Activated T-helper 2 cell treated with anti-CD3 and anti-CD28 coated beads, Interferon-gamma antibody, Interleukin-2, Interleukin-4, amounts not matched to agents 10 μg/mL and 5 μg/mL and 100 μg/mL, durations not matched to agents 14 hours and 24 hours and 36 hours (primary cell): Measurements from ENCODE around the gene PDE6G. TPM values are rescaled to one million over a fixed set of nuclear protein-coding genes. Genes with fewer than 3 reads are reported as not detected.

Source experiments
- DNase-seq: peaks from one replicate; pipeline ENCODE4 v3.0.0; 2021; ENCODE audit warnings: low spot score
- H3K27ac Mint-ChIP-seq: one replicate; pipeline ENCODE4 v1.8.0; 2021; ENCODE audit warnings: mixed read lengths
- H3K27me3 Mint-ChIP-seq: one replicate; pipeline ENCODE4 v1.8.0; 2021; ENCODE audit warnings: low read depth, mixed read lengths
- H3K36me3 Mint-ChIP-seq: one replicate; pipeline ENCODE4 v1.8.0; 2021; ENCODE audit warnings: low read depth, mixed read lengths
- H3K4me1 Mint-ChIP-seq: one replicate; pipeline ENCODE4 v1.8.0; 2021; ENCODE audit warnings: low read depth, mixed read lengths
- H3K4me3 Mint-ChIP-seq: one replicate; pipeline ENCODE4 v1.8.0; 2021; ENCODE audit warnings: low read depth, mild to moderate bottlenecking, moderate library complexity, mixed read lengths
- H3K9me3 Mint-ChIP-seq: one replicate; pipeline ENCODE4 v1.8.0; 2021; ENCODE audit warnings: mixed read lengths
- intact Hi-C: fragments of 100-400 bp; cut with micrococcal nuclease; formaldehyde crosslinking; loops from one replicate; pipeline ENCODE4 v1.15.1; 2023
- total RNA-seq: library from RNA; stranded (reverse); gene quantifications from 2 replicates; pipeline ENCODE4 v1.2.3, GENCODE V29; 2022

PDE6G gene
- total RNA-seq, 1 donor from 2014 or later, result 15.4 TPM

- intact Hi-C loops, result loop anchor here (2.0 to 5.0 kb wide), 2 partner anchors 29 to 37 kb away; partner anchors contain the start of genes MRPL12, NPLOC4 and TSPAN10
- Mint-ChIP-seq H3K27me3 (no peaks in the 10 kb centered on the region), H3K9me3 (no peaks in the 10 kb centered on the region), H3K4me1 (peaks cover 29% of the 10 kb centered on the region), H3K27ac (peak overlapping the region; percentile 95), H3K4me3 (peak overlapping the region; percentile 94), H3K36me3 (peaks cover 49% of the 10 kb centered on the region)
- DNase-seq, result peak; percentile 33
Measured at GRCh38 chr17:81665205-81666091, 9.1 kb upstream of the PDE6G start.

DNA sequence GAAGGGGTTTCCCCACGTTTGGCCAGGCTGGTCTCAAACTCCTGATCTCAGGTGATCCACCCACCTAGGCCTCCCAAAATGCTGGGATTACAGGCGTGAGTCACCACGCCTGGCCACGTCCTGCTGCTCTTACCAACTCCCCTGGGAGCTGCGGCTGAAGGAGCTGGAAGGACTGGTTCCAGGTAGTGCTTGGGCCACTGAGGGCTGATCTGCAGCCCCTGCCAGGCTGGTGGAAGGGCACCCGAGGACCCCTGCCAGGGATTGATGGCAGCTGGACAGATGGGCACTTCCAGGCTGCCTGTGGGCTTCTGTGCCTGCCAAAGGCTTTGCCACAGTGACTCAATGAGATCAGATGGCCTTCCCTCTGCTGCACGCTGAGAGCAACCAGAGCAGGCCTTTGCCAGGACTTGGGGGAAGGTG lies 7.7 kb upstream of the PDE6G start:
- H3K27ac Mint-ChIP-seq, result peak overlapping the region; percentile 49
- peaks cover 38% of the 10 kb centered on the region for H3K36me3 Mint-ChIP-seq
- no peaks in the 10 kb centered on the region for H3K27me3 Mint-ChIP-seq
- DNase-seq, result no peak
- intact Hi-C loops, result no loop called here
- peaks cover 29% of the 10 kb centered on the region for H3K4me1 Mint-ChIP-seq
- no peaks in the 10 kb centered on the region for H3K9me3 Mint-ChIP-seq
- peak overlapping the region; percentile 47 for H3K4me3 Mint-ChIP-seq

DNA sequence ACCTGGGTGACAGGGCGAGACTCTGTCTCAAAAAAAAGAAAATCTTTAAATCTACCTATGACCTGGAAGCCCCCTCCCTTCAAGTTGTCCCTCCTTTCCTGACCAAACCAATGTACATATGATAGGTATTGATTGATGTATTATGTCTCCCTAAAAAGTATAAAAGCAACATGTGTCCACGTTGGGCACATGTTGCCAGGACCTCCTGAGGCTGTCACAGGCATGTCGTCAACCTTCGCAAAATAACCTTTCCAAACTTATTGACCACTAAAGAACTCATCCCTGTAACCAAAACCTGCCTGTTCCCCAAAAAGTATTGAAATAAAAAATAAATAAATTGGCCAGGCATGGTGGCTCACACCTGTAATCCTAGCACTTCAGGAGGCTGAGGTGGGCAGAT lies 5.7 kb upstream of the PDE6G start:
- Mint-ChIP-seq H3K4me3 (no peak overlapping the region), H3K27ac (no peak overlapping the region)
- intact Hi-C loops, result no loop called here

GRCh38 chr17:81660441-81660840 lies 4.1 kb upstream of the PDE6G start:
- Mint-ChIP-seq H3K36me3 (peaks cover 14% of the 10 kb centered on the region), H3K27me3 (no peaks in the 10 kb centered on the region), H3K27ac (no peak overlapping the region), H3K4me1 (peaks cover 20% of the 10 kb centered on the region), H3K4me3 (no peak overlapping the region), H3K9me3 (no peaks in the 10 kb centered on the region)
- DNase-seq, result no peak
- intact Hi-C loops, result no loop called here

More for the DNA sequence above, 5.7 kb upstream of the PDE6G start:
- no peaks in the 10 kb centered on the region for H3K27me3 Mint-ChIP-seq
- H3K4me1 Mint-ChIP-seq, result peaks cover 22% of the 10 kb centered on the region
- no peak for DNase-seq
- H3K9me3 Mint-ChIP-seq, result no peaks in the 10 kb centered on the region
- peaks cover 26% of the 10 kb centered on the region for H3K36me3 Mint-ChIP-seq

GRCh38 chr17:81659038-81659437 lies 2.7 kb upstream of the PDE6G start:
- no peak overlapping the region for H3K4me3 Mint-ChIP-seq
- no peaks in the 10 kb centered on the region for H3K9me3 Mint-ChIP-seq
- H3K4me1 Mint-ChIP-seq, result peaks cover 13% of the 10 kb centered on the region
- H3K27ac Mint-ChIP-seq, result no peak overlapping the region
- no peaks in the 10 kb centered on the region for H3K27me3 Mint-ChIP-seq
- peaks cover 4% of the 10 kb centered on the region for H3K36me3 Mint-ChIP-seq
- intact Hi-C loops, result no loop called here
- DNase-seq, result no peak

GRCh38 chr17:81656835-81657234 lies 493 bp upstream of the PDE6G start:
- Mint-ChIP-seq H3K27ac (no peak overlapping the region), H3K4me1 (peaks cover 13% of the 10 kb centered on the region), H3K4me3 (no peak overlapping the region), H3K36me3 (no peaks in the 10 kb centered on the region), H3K9me3 (no peaks in the 10 kb centered on the region), H3K27me3 (no peaks in the 10 kb centered on the region)
- no peak for DNase-seq
- intact Hi-C loops, result no loop called here

GRCh38 chr17:81655378-81656117 lies 794 bp downstream of the PDE6G start:
- Mint-ChIP-seq H3K27me3 (no peaks in the 10 kb centered on the region), H3K4me1 (peaks cover 13% of the 10 kb centered on the region), H3K27ac (no peak overlapping the region), H3K36me3 (no peaks in the 10 kb centered on the region), H3K9me3 (no peaks in the 10 kb centered on the region), H3K4me3 (no peak overlapping the region)
- intact Hi-C loops, result no loop called here
- DNase-seq, result no peak

DNA sequence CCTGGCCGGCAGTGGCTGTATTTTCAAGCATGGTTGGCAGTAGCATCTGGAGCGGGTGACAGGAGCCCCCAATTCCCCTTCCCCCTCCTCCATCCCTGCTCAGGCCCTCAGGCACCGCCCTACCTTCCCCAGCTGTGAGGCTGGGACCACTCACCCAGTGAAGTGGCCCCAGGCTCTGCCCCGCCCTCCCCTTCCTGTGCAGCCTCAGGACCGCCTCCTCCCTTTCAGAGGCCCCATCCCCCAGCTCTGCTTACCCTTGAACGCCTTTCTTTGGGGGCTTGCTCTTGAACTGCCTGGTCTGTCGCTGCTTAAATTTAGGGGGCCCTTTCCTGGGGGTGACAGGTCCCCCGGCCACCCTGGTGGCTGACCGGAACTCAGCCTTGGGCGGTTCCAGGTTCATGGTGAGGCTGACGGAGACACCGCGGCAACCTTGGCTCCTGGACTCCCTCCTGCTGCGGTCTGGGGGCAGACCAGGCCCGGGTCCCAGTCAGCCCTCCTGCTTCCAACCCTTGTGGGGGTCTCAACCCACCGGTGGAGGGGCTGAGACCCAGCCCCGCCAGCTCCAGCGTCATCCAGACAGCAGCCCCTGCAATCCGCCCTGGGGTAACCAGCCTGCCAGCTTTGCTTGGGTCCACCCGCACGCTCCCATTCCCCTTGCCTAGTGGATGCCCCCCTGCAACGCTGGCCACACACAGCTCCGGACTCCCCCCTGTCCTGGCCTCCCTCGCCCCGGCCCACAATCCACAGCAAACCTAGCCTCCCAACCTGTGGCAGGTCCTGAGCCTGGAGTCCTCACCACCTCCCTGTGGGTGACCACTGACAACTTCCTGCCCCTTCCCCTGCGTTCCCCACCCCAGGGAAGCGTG lies 3.2 kb downstream of the PDE6G start:
- H3K36me3 Mint-ChIP-seq, result no peaks in the 10 kb centered on the region
- no peak for DNase-seq
- H3K4me3 Mint-ChIP-seq, result peak overlapping the region; percentile 81
- H3K27ac Mint-ChIP-seq, result peak overlapping the region; percentile 76
- intact Hi-C loops, result no loop called here
- H3K27me3 Mint-ChIP-seq, result peaks cover 2% of the 10 kb centered on the region
- no peaks in the 10 kb centered on the region for H3K9me3 Mint-ChIP-seq
- H3K4me1 Mint-ChIP-seq, result peaks cover 13% of the 10 kb centered on the region

- Mint-ChIP-seq H3K4me1 (peaks cover 5% of the 10 kb centered on the region), H3K36me3 (no peaks in the 10 kb centered on the region), H3K27me3 (peaks cover 10% of the 10 kb centered on the region), H3K27ac (peak overlapping the region; percentile 1), H3K4me3 (no peak overlapping the region), H3K9me3 (no peaks in the 10 kb centered on the region)
- intact Hi-C loops, result no loop called here
- DNase-seq, result no peak
Measured at GRCh38 chr17:81651692-81652091, 4.7 kb downstream of the PDE6G start.

GRCh38 chr17:81650951-81651350 lies 5.4 kb downstream of the PDE6G start:
- intact Hi-C loops, result no loop called here
- Mint-ChIP-seq H3K4me1 (peaks cover 5% of the 10 kb centered on the region), H3K27ac (no peak overlapping the region), H3K36me3 (no peaks in the 10 kb centered on the region), H3K27me3 (peaks cover 11% of the 10 kb centered on the region), H3K4me3 (no peak overlapping the region), H3K9me3 (no peaks in the 10 kb centered on the region)
- no peak for DNase-seq

DNA sequence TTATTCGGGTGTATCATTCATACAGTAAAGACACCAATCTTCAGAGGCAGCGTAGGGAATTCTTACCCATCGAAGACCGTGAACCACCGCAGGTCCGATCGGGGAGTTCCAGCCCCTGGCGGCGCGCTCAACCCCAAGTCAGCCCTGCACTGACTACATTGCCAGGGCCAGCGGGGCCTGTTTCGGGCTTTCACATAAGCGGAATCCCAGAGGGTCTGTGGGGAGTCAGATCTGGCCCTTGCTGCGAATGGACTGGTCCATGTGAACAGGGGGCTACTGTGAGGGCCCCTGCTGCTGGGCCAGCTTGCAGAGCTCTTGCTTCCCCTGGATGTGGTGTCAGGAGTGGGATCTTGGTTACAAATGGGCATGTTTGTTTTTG lies 7.6 kb downstream of the PDE6G start:
- peaks cover 3% of the 10 kb centered on the region for H3K4me1 Mint-ChIP-seq
- DNase-seq, result no peak

GRCh38 chr17:81648013-81648706 lies 8.2 kb downstream of the PDE6G start:
- intact Hi-C loops, result no loop called here
- no peak overlapping the region for H3K27ac Mint-ChIP-seq
- no peaks in the 10 kb centered on the region for H3K9me3 Mint-ChIP-seq
- no peak overlapping the region for H3K4me3 Mint-ChIP-seq
- DNase-seq, result no peak
- H3K4me1 Mint-ChIP-seq, result no peaks in the 10 kb centered on the region
- peaks cover 11% of the 10 kb centered on the region for H3K27me3 Mint-ChIP-seq
- no peaks in the 10 kb centered on the region for H3K36me3 Mint-ChIP-seq

More for the DNA sequence above, 7.6 kb downstream of the PDE6G start:
- intact Hi-C loops, result no loop called here
- no peaks in the 10 kb centered on the region for H3K36me3 Mint-ChIP-seq
- no peak overlapping the region for H3K4me3 Mint-ChIP-seq
- no peak overlapping the region for H3K27ac Mint-ChIP-seq
- no peaks in the 10 kb centered on the region for H3K9me3 Mint-ChIP-seq
- peaks cover 11% of the 10 kb centered on the region for H3K27me3 Mint-ChIP-seq
